H9 (cell line): ENCODE results near the gene TMEM106C. TPM values are rescaled to one million over a fixed set of nuclear protein-coding genes. Genes with fewer than 3 reads are reported as not detected.

Experiments used
- DNase-seq: peaks from one replicate; pipeline ENCODE4 v3.0.0-alpha.2; 2017
- H2AFZ ChIP-seq: one replicate; pipeline ENCODE4 v1.6.1; 2013; ENCODE audit warnings: mild to moderate bottlenecking, low read length, control low read depth, moderate library complexity
- H2AK5ac ChIP-seq: 2 replicates; pipeline ENCODE4 v1.6.1; 2013; ENCODE audit warnings: low read length, control low read depth, mixed read lengths; ENCODE audit not compliant: insufficient read length
- H2BK120ac ChIP-seq: one replicate; pipeline ENCODE4 v1.6.1; 2013; ENCODE audit warnings: low read depth, mild to moderate bottlenecking, low read length, control low read depth, inconsistent platforms; ENCODE audit not compliant: poor library complexity, severe bottlenecking
- H2BK12ac ChIP-seq: 2 replicates; pipeline ENCODE4 v1.6.1; 2013; ENCODE audit warnings: low read length, control low read depth, mixed read lengths, low read depth; ENCODE audit not compliant: insufficient read length
- H2BK15ac ChIP-seq: 2 replicates; pipeline ENCODE4 v1.6.1; 2013; ENCODE audit warnings: low read depth, low read length, control low read depth
- H2BK20ac ChIP-seq: one replicate; pipeline ENCODE4 v1.6.1; 2013; ENCODE audit warnings: low read depth, mild to moderate bottlenecking, low read length, control low read depth, inconsistent platforms; ENCODE audit not compliant: poor library complexity, severe bottlenecking
- H2BK5ac ChIP-seq: 2 replicates; pipeline ENCODE4 v1.6.1; 2013; ENCODE audit warnings: low read length, control low read depth, mixed read lengths; ENCODE audit not compliant: insufficient read length
- H3K14ac ChIP-seq: 2 replicates; pipeline ENCODE4 v1.6.1; 2013; ENCODE audit warnings: low read length, control low read depth; ENCODE audit not compliant: insufficient read depth
- H3K18ac ChIP-seq: 2 replicates; pipeline ENCODE4 v1.6.1; 2013; ENCODE audit warnings: low read depth, mild to moderate bottlenecking, mixed read lengths, low read length, control low read depth; ENCODE audit not compliant: insufficient read length
- H3K23ac ChIP-seq: 2 replicates; pipeline ENCODE4 v1.6.1; 2013; ENCODE audit warnings: low read length, control low read depth, mixed read lengths, low read depth; ENCODE audit not compliant: insufficient read length
- H3K23me2 ChIP-seq: 2 replicates; pipeline ENCODE4 v1.6.1; 2013; ENCODE audit warnings: low read depth, mild to moderate bottlenecking, mixed read lengths, low read length, control low read depth; ENCODE audit not compliant: insufficient read length, poor library complexity, severe bottlenecking
- H3K27ac ChIP-seq: 2 replicates; pipeline ENCODE4 v1.5.1; 2013; ENCODE audit warnings: low read length, control low read depth, mixed read lengths, low read depth; ENCODE audit not compliant: insufficient read length
- H3K27me3 ChIP-seq: 2 replicates; pipeline ENCODE4 v1.6.1; 2013; ENCODE audit warnings: low read length, control low read depth, inconsistent platforms; ENCODE audit not compliant: insufficient read depth
- H3K4ac ChIP-seq: 2 replicates; pipeline ENCODE4 v1.6.1; 2013; ENCODE audit warnings: low read depth, mild to moderate bottlenecking, control low read depth, inconsistent platforms, low read length, moderate library complexity
- H3K4me1 ChIP-seq: 2 replicates; pipeline ENCODE4 v1.6.1; 2013; ENCODE audit warnings: low read length, control low read depth, inconsistent platforms; ENCODE audit not compliant: insufficient read depth
- H3K4me2 ChIP-seq: 2 replicates; pipeline ENCODE4 v1.6.1; 2013; ENCODE audit warnings: low read length, control low read depth, mixed read lengths; ENCODE audit not compliant: insufficient read length, insufficient read depth
- H3K56ac ChIP-seq: 2 replicates; pipeline ENCODE4 v1.6.1; 2013; ENCODE audit warnings: low read depth, mild to moderate bottlenecking, mixed read lengths, low read length, control low read depth; ENCODE audit not compliant: insufficient read length
- H3K79me1 ChIP-seq: 2 replicates; pipeline ENCODE4 v1.6.1; 2013; ENCODE audit warnings: low read depth, mild to moderate bottlenecking, moderate library complexity, low read length, control low read depth, inconsistent platforms; ENCODE audit not compliant: insufficient read depth, poor library complexity, severe bottlenecking
- H3K79me2 ChIP-seq: 2 replicates; pipeline ENCODE4 v1.6.1; 2013; ENCODE audit warnings: low read length, control low read depth, inconsistent platforms; ENCODE audit not compliant: insufficient read depth
- H3K9ac ChIP-seq: 2 replicates; pipeline ENCODE4 v1.6.1; 2013; ENCODE audit warnings: low read length, control low read depth, mixed read lengths; ENCODE audit not compliant: insufficient read length; ENCODE audit errors: extremely low read depth
- H3K9me3 ChIP-seq: one replicate; pipeline ENCODE4 v1.6.1; 2013; ENCODE audit warnings: low read depth, low read length, inconsistent platforms; ENCODE audit not compliant: control insufficient read depth
- H3T11ph ChIP-seq: one replicate; pipeline ENCODE4 v1.6.1; 2013; ENCODE audit warnings: mild to moderate bottlenecking, low read length, control low read depth, inconsistent platforms
- H4K20me1 ChIP-seq: one replicate; pipeline ENCODE4 v1.6.1; 2013; ENCODE audit not compliant: control insufficient read depth, insufficient read length, insufficient read depth
- H4K5ac ChIP-seq: 2 replicates; pipeline ENCODE4 v1.6.1; 2013; ENCODE audit warnings: low read depth, mild to moderate bottlenecking, mixed read lengths, low read length, control low read depth; ENCODE audit not compliant: insufficient read length
- H4K8ac ChIP-seq: replicated peaks from 2 replicates; pipeline ENCODE4 v1.6.1; 2013; ENCODE audit warnings: low read length, control low read depth, mixed read lengths, low read depth; ENCODE audit not compliant: insufficient read length
- H4K91ac ChIP-seq: 2 replicates; pipeline ENCODE4 v1.6.1; 2013; ENCODE audit warnings: low read depth, mild to moderate bottlenecking, moderate library complexity, mixed read lengths, low read length, control low read depth; ENCODE audit not compliant: insufficient read length
- H3K27ac Mint-ChIP-seq, 3 experiments: 2 replicates in 2 of 3; 3 replicates in 1 of 3; pipeline ENCODE4 v1.8.0; 2020 to 2021; ENCODE audit warnings: mixed read lengths in 3 of 3, mild to moderate bottlenecking in 1 of 3, moderate library complexity in 1 of 3
- H3K27me3 Mint-ChIP-seq: 2 replicates; pipeline ENCODE4 v1.8.0; 2021; ENCODE audit warnings: low read depth, mild to moderate bottlenecking, moderate library complexity, mixed read lengths
- H3K36me3 Mint-ChIP-seq, 3 experiments: 2 replicates in 2 of 3; 3 replicates in 1 of 3; pipeline ENCODE4 v1.8.0; 2020 to 2021; ENCODE audit warnings: low read depth in 3 of 3, mixed read lengths in 3 of 3; ENCODE audit not compliant: insufficient read depth in 1 of 3
- H3K4me1 Mint-ChIP-seq, 2 experiments: 2 replicates each; pipeline ENCODE4 v1.8.0; 2020; ENCODE audit warnings: mixed read lengths in 2 of 2
- H3K4me3 Mint-ChIP-seq, 2 experiments: 2 replicates in 1 of 2; 3 replicates in 1 of 2; pipeline ENCODE4 v1.8.0; 2020 to 2021; ENCODE audit warnings: mild to moderate bottlenecking in 2 of 2, mixed read lengths in 2 of 2, moderate library complexity in 1 of 2
- H3K9me3 Mint-ChIP-seq, 2 experiments: 2 replicates in 1 of 2; 3 replicates in 1 of 2; pipeline ENCODE4 v1.8.0; 2020; ENCODE audit warnings: mild to moderate bottlenecking in 2 of 2, mixed read lengths in 2 of 2, moderate library complexity in 1 of 2
- WGBS: extraction: QIAGEN DNeasy Blood & Tissue Kit; methylation state at CpG from one replicate; pipeline ENCODE4 v1.1.7; 2013; ENCODE audit warnings: missing lambda C conversion rate, low lambda C conversion rate, mixed read lengths; ENCODE audit not compliant: insufficient read length; ENCODE audit errors: extremely low coverage; 5-methylcytosine and 5-hydroxymethylcytosine counted together
- total RNA-seq: library from RNA; stranded (reverse); gene quantifications from 2 replicates; pipeline ENCODE4 v1.2.1, GENCODE V29; 2021
- TF ChIP-seq, protein P1 (sequence below): fragments of 200-600 bp; sonication (generic); conservative IDR thresholded peaks from 3 replicates; pipeline ENCODE4 v1.8.0; 2021; ENCODE audit warnings: antibody characterized with exemption, mild to moderate bottlenecking

The TMEM106C gene
- total RNA-seq, 1 experiment from 2014 or later: 43.7 TPM

DNA sequence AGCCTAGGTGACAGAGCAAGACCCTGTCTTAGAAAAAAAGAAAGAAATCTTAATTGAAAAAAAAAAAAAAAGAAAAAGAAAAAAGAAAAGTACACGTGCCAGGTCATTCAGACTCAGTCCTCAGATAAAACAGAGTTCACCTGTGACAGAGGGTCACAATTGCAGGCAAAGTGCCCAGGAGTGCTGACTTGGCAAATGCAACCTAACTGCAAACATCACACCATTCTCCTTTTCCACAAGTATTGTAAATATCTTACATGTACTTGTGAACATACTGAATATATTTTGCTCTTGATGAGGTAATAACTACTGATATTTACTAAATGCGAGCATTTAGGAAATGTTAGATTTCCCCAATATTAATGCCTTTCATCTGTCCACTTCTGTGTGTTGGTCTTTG, 49.9 kb downstream of the TMEM106C start:
- no peaks in the 10 kb centered on the region; a peak in 3 of 5 replicates for H3K9me3 Mint-ChIP-seq
- Histone ChIP-seq H3K9ac (no peak overlapping the region), H2AFZ (no peak overlapping the region), H3K4me1 (no peaks in the 10 kb centered on the region), H4K8ac (no peak overlapping the region), H2BK15ac (no peak overlapping the region), H2BK120ac (no peak overlapping the region), H3T11ph (no peak overlapping the region), H3K23me2 (no peaks in the 10 kb centered on the region), H3K23ac (no peak overlapping the region), H4K20me1 (no peaks in the 10 kb centered on the region), H3K27me3 (peaks cover 92% of the 10 kb centered on the region), H3K9me3 (no peaks in the 10 kb centered on the region), H3K18ac (no peak overlapping the region), H3K79me2 (no peaks in the 10 kb centered on the region), H3K14ac (no peak overlapping the region), H2BK12ac (no peak overlapping the region), H2BK5ac (no peak overlapping the region), H3K4me2 (no peak overlapping the region), H3K79me1 (no peaks in the 10 kb centered on the region), H2BK20ac (no peak overlapping the region), H2AK5ac (no peak overlapping the region), H3K56ac (no peak overlapping the region), H4K5ac (no peak overlapping the region), H3K4ac (no peak overlapping the region), H4K91ac (no peak overlapping the region), H3K27ac (no peak overlapping the region)
- TF ChIP-seq, protein P1, sequence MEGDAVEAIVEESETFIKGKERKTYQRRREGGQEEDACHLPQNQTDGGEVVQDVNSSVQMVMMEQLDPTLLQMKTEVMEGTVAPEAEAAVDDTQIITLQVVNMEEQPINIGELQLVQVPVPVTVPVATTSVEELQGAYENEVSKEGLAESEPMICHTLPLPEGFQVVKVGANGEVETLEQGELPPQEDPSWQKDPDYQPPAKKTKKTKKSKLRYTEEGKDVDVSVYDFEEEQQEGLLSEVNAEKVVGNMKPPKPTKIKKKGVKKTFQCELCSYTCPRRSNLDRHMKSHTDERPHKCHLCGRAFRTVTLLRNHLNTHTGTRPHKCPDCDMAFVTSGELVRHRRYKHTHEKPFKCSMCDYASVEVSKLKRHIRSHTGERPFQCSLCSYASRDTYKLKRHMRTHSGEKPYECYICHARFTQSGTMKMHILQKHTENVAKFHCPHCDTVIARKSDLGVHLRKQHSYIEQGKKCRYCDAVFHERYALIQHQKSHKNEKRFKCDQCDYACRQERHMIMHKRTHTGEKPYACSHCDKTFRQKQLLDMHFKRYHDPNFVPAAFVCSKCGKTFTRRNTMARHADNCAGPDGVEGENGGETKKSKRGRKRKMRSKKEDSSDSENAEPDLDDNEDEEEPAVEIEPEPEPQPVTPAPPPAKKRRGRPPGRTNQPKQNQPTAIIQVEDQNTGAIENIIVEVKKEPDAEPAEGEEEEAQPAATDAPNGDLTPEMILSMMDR: no peak
- H3K27me3 Mint-ChIP-seq: peaks cover 100% of the 10 kb centered on the region
- WGBS: no CpG with 5 or more reads among the region's 2 CpGs
- no peak for DNase-seq
- H3K36me3 Mint-ChIP-seq: no peaks in the 10 kb centered on the region
- no peak overlapping the region for H3K4me3 Mint-ChIP-seq
- no peak overlapping the region for H3K27ac Mint-ChIP-seq
- 0 out of 4 replicates have a peak, but pooled peaks cover 0 to 3% of the 10 kb centered on the region in 2 experiments for H3K4me1 Mint-ChIP-seq
